NCI-H226 (cell line): ENCODE measurements around the gene UGT1A7.
"Not testable (repeated sequence)": the region's sequence is repeated elsewhere in the genome, so short reads cannot be mapped to it uniquely, and the experiment has no call there.

Experiments
- DNase-seq: peaks from one replicate; pipeline ENCODE4 v3.0.0-alpha.2; 2015

UGT1A7 gene

GRCh38 chr2:233684640-233685039, 2.9 kb downstream of the UGT1A7 start:
- DNase-seq: no peak

GRCh38 chr2:233686928-233687327, 5.2 kb downstream of the UGT1A7 start:
- DNase-seq: no peak

GRCh38 chr2:233688341-233688740, 6.6 kb downstream of the UGT1A7 start:
- DNase-seq: no peak

- DNase-seq: no peak
Measured at GRCh38 chr2:233689031-233689430, 7.3 kb downstream of the UGT1A7 start.

GRCh38 chr2:233689501-233689900, 7.8 kb downstream of the UGT1A7 start:
- peak; percentile 23 for DNase-seq

GRCh38 chr2:233690444-233690843, 8.7 kb downstream of the UGT1A7 start:
- peak; percentile 51 for DNase-seq

- no peak for DNase-seq
Measured at GRCh38 chr2:233691443-233692433, 10.0 kb downstream of the UGT1A7 start.

GRCh38 chr2:233692648-233693047, 10.9 kb downstream of the UGT1A7 start, which contains the start of gene UGT1A6:
Gene UGT1A6, plus strand, starts transcription at chr2:233692890. Its CDS starts 115 bp downstream, at chr2:233693005.
- no peak for DNase-seq

- no peak for DNase-seq
Measured at GRCh38 chr2:233693963-233694362, 12.3 kb downstream of the UGT1A7 start.

GRCh38 chr2:233698740-233699139, 17.0 kb downstream of the UGT1A7 start:
- DNase-seq: no peak

GRCh38 chr2:233699424-233700027, 17.8 kb downstream of the UGT1A7 start:
- no peak for DNase-seq

- DNase-seq: peak; percentile 86
Measured at GRCh38 chr2:233700028-233700635, 18.4 kb downstream of the UGT1A7 start.

GRCh38 chr2:233700842-233701241, 19.1 kb downstream of the UGT1A7 start:
- not testable (repeated sequence) for DNase-seq

GRCh38 chr2:233702238-233702637, 20.5 kb downstream of the UGT1A7 start:
- no peak for DNase-seq

- peak; percentile 90 for DNase-seq
Measured at GRCh38 chr2:233705911-233706506, 24.3 kb downstream of the UGT1A7 start.

GRCh38 chr2:233706720-233707119, 25.0 kb downstream of the UGT1A7 start:
- peak; percentile 95 for DNase-seq

- peak; percentile 67 for DNase-seq
Measured at GRCh38 chr2:233707940-233708644, 26.4 kb downstream of the UGT1A7 start.

GRCh38 chr2:233708942-233709341, 27.2 kb downstream of the UGT1A7 start:
- no peak for DNase-seq

- peak; percentile 69 for DNase-seq
Measured at GRCh38 chr2:233711312-233712008, 29.8 kb downstream of the UGT1A7 start.

- DNase-seq: no peak
Measured at GRCh38 chr2:233712611-233713261, 31.0 kb downstream of the UGT1A7 start, which contains the start of gene UGT1A5. Gene UGT1A5, plus strand, starts transcription at chr2:233712907. Its CDS starts 85 bp downstream, at chr2:233712992.

- no peak for DNase-seq
Measured at GRCh38 chr2:233713262-233713615, 31.5 kb downstream of the UGT1A7 start.
